ENCODE results near the gene CUX1.

The CUX1 gene

GRCh38 chr7:102099474-102099873 is 282.0 kb downstream of the CUX1 start:
- DNase-seq (ENCODE audit: low read depth in 2 of 2), result no peak

- DNase-seq (ENCODE audit: low read depth in 2 of 2), result no peak
These were observed 283.7 kb downstream of the CUX1 start for GRCh38 chr7:102101111-102101551.

GRCh38 chr7:102101926-102102325 is 284.5 kb downstream of the CUX1 start:
- no peak for DNase-seq (ENCODE audit: low read depth in 2 of 2)

- no peak for DNase-seq (ENCODE audit: low read depth in 2 of 2)
These were observed 285.6 kb downstream of the CUX1 start for GRCh38 chr7:102103027-102103372.

GRCh38 chr7:102104245-102104644 is 286.8 kb downstream of the CUX1 start:
- DNase-seq (ENCODE audit: low read depth in 2 of 2), result no peak

GRCh38 chr7:102106625-102107024 is 289.2 kb downstream of the CUX1 start:
- DNase-seq (ENCODE audit: low read depth in 2 of 2), result no peak

- no peak for DNase-seq (ENCODE audit: low read depth in 2 of 2)
These were observed 290.2 kb downstream of the CUX1 start for GRCh38 chr7:102107474-102108104.

- no peak for DNase-seq (ENCODE audit: low read depth in 2 of 2)
These were observed 293.9 kb downstream of the CUX1 start for GRCh38 chr7:102111061-102112041.

- DNase-seq (ENCODE audit: low read depth in 2 of 2), result no peak
These were observed 297.8 kb downstream of the CUX1 start for GRCh38 chr7:102115181-102115580.

- DNase-seq (ENCODE audit: low read depth in 2 of 2), result no peak
These were observed 298.5 kb downstream of the CUX1 start for GRCh38 chr7:102115931-102116330.

- DNase-seq (ENCODE audit: low read depth in 2 of 2), result peak; percentile 55 to 57
These were observed 300.3 kb downstream of the CUX1 start for GRCh38 chr7:102117743-102118142.

- no peak for DNase-seq (ENCODE audit: low read depth in 2 of 2)
These were observed 301.8 kb downstream of the CUX1 start for GRCh38 chr7:102119213-102119651.

GRCh38 chr7:102119925-102120324 is 302.5 kb downstream of the CUX1 start:
- no peak for DNase-seq (ENCODE audit: low read depth in 2 of 2)

GRCh38 chr7:102120666-102121195 is 303.3 kb downstream of the CUX1 start:
- DNase-seq (ENCODE audit: low read depth in 2 of 2), result no peak

- peak; percentile 45 to 47 for DNase-seq (ENCODE audit: low read depth in 2 of 2)
These were observed 304.6 kb downstream of the CUX1 start for GRCh38 chr7:102122026-102122425.

- peak in 1 of 2 experiments; percentile 25 for DNase-seq (ENCODE audit: low read depth in 2 of 2)
These were observed 307.7 kb downstream of the CUX1 start for GRCh38 chr7:102125127-102125596.

GRCh38 chr7:102128303-102128702 is 310.9 kb downstream of the CUX1 start:
- DNase-seq (ENCODE audit: low read depth in 2 of 2), result no peak

GRCh38 chr7:102129636-102130370 is 312.4 kb downstream of the CUX1 start:
- no peak for DNase-seq (ENCODE audit: low read depth in 2 of 2)

GRCh38 chr7:102132209-102132752 is 314.9 kb downstream of the CUX1 start:
- DNase-seq (ENCODE audit: low read depth in 2 of 2), result no peak

- no peak for DNase-seq (ENCODE audit: low read depth in 2 of 2)
These were observed 321.2 kb downstream of the CUX1 start for GRCh38 chr7:102138676-102139075.

GRCh38 chr7:102140952-102141370 is 323.5 kb downstream of the CUX1 start:
- no peak for DNase-seq (ENCODE audit: low read depth in 2 of 2)

All from fibroblast of skin of left quadriceps (primary cell).